OCI-LY7 (cell line): Measurements from ENCODE around the gene FHIT. TPM values are rescaled to one million over a fixed set of nuclear protein-coding genes. Genes with fewer than 3 reads are reported as not detected.
"Not testable (repeated sequence)": the region's sequence is repeated elsewhere in the genome, so short reads cannot be mapped to it uniquely, and the experiment has no call there.

Experiments used
- BruUV-seq: library from RNA; stranded (reverse); fragments of 400-500 nt; replicated peaks from 2 replicates; lab custom pipeline; 2021; lab: Mats Ljungman, UMichigan
- CTCF ChIA-PET: fragments of 300-600 bp; sonication (Branson Sonifier 250); formaldehyde crosslinking; loops from one replicate; lab custom pipeline; 2022; ENCODE audit warnings: antibody characterized with exemption; ENCODE audit not compliant: unreplicated experiment; lab: Charles Lee
- POLR2A ChIA-PET: fragments of 300-600 bp; sonication (Branson Sonifier 250); formaldehyde crosslinking; loops from one replicate; lab custom pipeline; 2022; ENCODE audit warnings: antibody characterized with exemption; lab: Charles Lee
- DNase-seq: peaks from one replicate; pipeline ENCODE4 v3.0.0-alpha.2; 2015; ENCODE audit warnings: low spot score
- H2AFZ ChIP-seq: fragments of 200-600 bp; sonication (generic), shearing (Covaris generic); 2 replicates; pipeline ENCODE4 v1.6.1; 2014; ENCODE audit warnings: mild to moderate bottlenecking, antibody characterized with exemption, low read length, moderate library complexity
- H3K27ac ChIP-seq: fragments of 200-600 bp; sonication (generic); 2 replicates; pipeline ENCODE4 v1.5.1; 2014; ENCODE audit warnings: mixed run types, low read depth, mild to moderate bottlenecking, moderate library complexity, low read length, inconsistent platforms; ENCODE audit not compliant: poor library complexity, severe bottlenecking
- H3K36me3 ChIP-seq: fragments of 200-600 bp; sonication (generic); 2 replicates; pipeline ENCODE4 v1.6.1; 2014; ENCODE audit warnings: mild to moderate bottlenecking, antibody characterized with exemption, low read length, moderate library complexity, mixed read lengths; ENCODE audit not compliant: insufficient read depth
- H3K4me1 ChIP-seq: fragments of 200-600 bp; sonication (generic); 2 replicates; pipeline ENCODE4 v1.5.1; 2014; ENCODE audit warnings: mild to moderate bottlenecking, low read length; ENCODE audit not compliant: insufficient read depth, poor library complexity, severe bottlenecking
- H3K4me2 ChIP-seq: fragments of 200-600 bp; sonication (generic); 2 replicates; pipeline ENCODE4 v1.6.1; 2014; ENCODE audit warnings: mild to moderate bottlenecking, low read length
- H3K4me3 ChIP-seq: fragments of 200-600 bp; sonication (generic); 2 replicates; pipeline ENCODE4 v1.5.1; 2014; ENCODE audit warnings: mild to moderate bottlenecking, low read depth, low read length; ENCODE audit not compliant: poor library complexity, severe bottlenecking
- H3K79me2 ChIP-seq: fragments of 200-600 bp; sonication (generic); 2 replicates; pipeline ENCODE4 v1.6.1; 2016; ENCODE audit warnings: low read depth, mild to moderate bottlenecking, low read length, moderate library complexity, mixed read lengths; ENCODE audit not compliant: insufficient read depth
- H3K9me2 ChIP-seq: fragments of 200-600 bp; sonication (generic); 2 replicates; pipeline ENCODE4 v1.6.1; 2016; ENCODE audit warnings: mild to moderate bottlenecking, low read length, mixed read lengths; ENCODE audit not compliant: insufficient read depth
- H3K9me3 ChIP-seq: fragments of 200-600 bp; sonication (generic); 2 replicates; pipeline ENCODE4 v1.6.1; 2014; ENCODE audit warnings: mild to moderate bottlenecking, mixed run types, low read length, mixed read lengths
- H4K20me1 ChIP-seq: fragments of 200-600 bp; sonication (generic); 2 replicates; pipeline ENCODE4 v1.6.1; 2014; ENCODE audit warnings: mild to moderate bottlenecking, antibody characterized with exemption, low read length, moderate library complexity, mixed read lengths; ENCODE audit not compliant: insufficient read depth
- EZH2phosphoT487 ChIP-seq: fragments of 200-600 bp; sonication (generic); IDR thresholded peaks from 2 replicates; pipeline ENCODE4 v1.6.1; 2018; ENCODE audit warnings: low read depth, borderline replicate concordance, mild to moderate bottlenecking, mixed run types, antibody characterized with exemption, low read length, moderate library complexity, mixed read lengths
- intact Hi-C: fragments of 100-400 bp; cut with micrococcal nuclease; formaldehyde crosslinking; loops from one replicate; pipeline ENCODE4 v1.10.0; 2022; ENCODE audit not compliant: unreplicated experiment
- total RNA-seq, 2 experiments: library from RNA; depleted of rRNA in 1 of 2; stranded (reverse); fragments of >200 nt in 1 of 2; shearing (Covaris generic) in 1 of 2; gene quantifications; 2 replicates each; pipeline ENCODE4 v1.2.3, GENCODE V29; 2014 to 2022
- TF ChIP-seq, protein P1 (sequence below): fragments of 200-600 bp; sonication (generic); conservative IDR thresholded peaks from 2 replicates; pipeline ENCODE4 v1.5.1; 2014; ENCODE audit warnings: mild to moderate bottlenecking, antibody characterized with exemption, low read length, moderate library complexity, mixed read lengths

The FHIT gene
- total RNA-seq, 2 experiments from 2014 or later, result 5.0 to 10.9 TPM

- TF ChIP-seq, protein P1, sequence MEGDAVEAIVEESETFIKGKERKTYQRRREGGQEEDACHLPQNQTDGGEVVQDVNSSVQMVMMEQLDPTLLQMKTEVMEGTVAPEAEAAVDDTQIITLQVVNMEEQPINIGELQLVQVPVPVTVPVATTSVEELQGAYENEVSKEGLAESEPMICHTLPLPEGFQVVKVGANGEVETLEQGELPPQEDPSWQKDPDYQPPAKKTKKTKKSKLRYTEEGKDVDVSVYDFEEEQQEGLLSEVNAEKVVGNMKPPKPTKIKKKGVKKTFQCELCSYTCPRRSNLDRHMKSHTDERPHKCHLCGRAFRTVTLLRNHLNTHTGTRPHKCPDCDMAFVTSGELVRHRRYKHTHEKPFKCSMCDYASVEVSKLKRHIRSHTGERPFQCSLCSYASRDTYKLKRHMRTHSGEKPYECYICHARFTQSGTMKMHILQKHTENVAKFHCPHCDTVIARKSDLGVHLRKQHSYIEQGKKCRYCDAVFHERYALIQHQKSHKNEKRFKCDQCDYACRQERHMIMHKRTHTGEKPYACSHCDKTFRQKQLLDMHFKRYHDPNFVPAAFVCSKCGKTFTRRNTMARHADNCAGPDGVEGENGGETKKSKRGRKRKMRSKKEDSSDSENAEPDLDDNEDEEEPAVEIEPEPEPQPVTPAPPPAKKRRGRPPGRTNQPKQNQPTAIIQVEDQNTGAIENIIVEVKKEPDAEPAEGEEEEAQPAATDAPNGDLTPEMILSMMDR, result no peak
- no peak for TF ChIP-seq EZH2phosphoT487
- Histone ChIP-seq H3K4me3 (no peak overlapping the region), H3K4me1 (no peaks in the 10 kb centered on the region), H3K4me2 (no peak overlapping the region), H3K36me3 (no peaks in the 10 kb centered on the region), H2AFZ (no peak overlapping the region), H3K27ac (no peak overlapping the region), H3K79me2 (no peaks in the 10 kb centered on the region), H4K20me1 (no peaks in the 10 kb centered on the region), H3K9me3 (no peaks in the 10 kb centered on the region), H3K9me2 (no peaks in the 10 kb centered on the region)
- DNase-seq, result no peak
- ChIA-PET CTCF (no interaction called here), POLR2A (interaction anchor here (0.6 kb wide), 1 partner anchor 544 kb away, joined by 5 read pairs; no protein-coding TSS in a partner anchor)
- intact Hi-C loops, result no loop called here
- no TSS peak for BruUV-seq
Observed at GRCh38 chr3:61029194-61029593, 222.1 kb downstream of the FHIT start.

DNA sequence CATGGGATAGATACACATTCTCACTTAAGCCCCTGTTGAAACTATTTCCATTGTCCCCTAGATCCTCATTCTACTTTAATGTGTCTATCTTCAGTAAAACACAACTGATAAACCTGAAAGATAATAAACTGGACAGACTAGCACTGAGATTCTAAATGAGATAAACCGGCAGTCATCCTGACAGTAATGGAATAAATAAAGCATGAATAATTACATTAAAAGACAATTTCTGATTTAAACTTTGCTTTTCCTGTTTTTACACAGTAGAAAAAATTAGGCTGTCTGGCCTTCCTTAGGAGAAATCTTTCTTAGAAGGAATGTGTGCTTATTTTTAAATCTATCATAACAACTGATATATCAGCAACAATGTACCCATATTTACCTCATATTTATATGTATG, 232.4 kb downstream of the FHIT start:
- TF ChIP-seq, protein P1, result no peak
- no peak for TF ChIP-seq EZH2phosphoT487
- no peaks in the 10 kb centered on the region for H3K79me2 ChIP-seq
- H2AFZ ChIP-seq, result no peak overlapping the region
- H3K4me1 ChIP-seq, result no peaks in the 10 kb centered on the region
- H3K4me2 ChIP-seq, result no peak overlapping the region
- CTCF ChIA-PET, result no interaction called here
- H3K27ac ChIP-seq, result no peak overlapping the region
- no peaks in the 10 kb centered on the region for H3K36me3 ChIP-seq
- H4K20me1 ChIP-seq, result no peaks in the 10 kb centered on the region
- H3K9me3 ChIP-seq, result no peaks in the 10 kb centered on the region
- H3K9me2 ChIP-seq, result no peaks in the 10 kb centered on the region
- no TSS peak for BruUV-seq
- POLR2A ChIA-PET, result no interaction called here
- no peak for DNase-seq
- H3K4me3 ChIP-seq, result no peak overlapping the region
- intact Hi-C loops, result no loop called here

- H3K4me3 ChIP-seq, H3K4me2 ChIP-seq, H3K36me3 ChIP-seq, H3K9me2 ChIP-seq, CTCF ChIA-PET, H2AFZ ChIP-seq, H3K79me2 ChIP-seq, H4K20me1 ChIP-seq, DNase-seq, intact Hi-C loops, H3K9me3 ChIP-seq, H3K4me1 ChIP-seq, H3K27ac ChIP-seq, POLR2A ChIA-PET, BruUV-seq: not testable (repeated sequence)
Observed at GRCh38 chr3:61017028-61017427, 234.2 kb downstream of the FHIT start.
